IgD-negative memory B cell (primary cell): ENCODE results near the gene CTNNBL1. TPM values are rescaled to one million over a fixed set of nuclear protein-coding genes. Genes with fewer than 3 reads are reported as not detected.

Experiments
- H3K27ac Mint-ChIP-seq, 3 donors: one replicate each; pipeline ENCODE4 v1.8.0; 2020 to 2022; ENCODE audit warnings: mild to moderate bottlenecking in 3 of 3, mixed read lengths in 3 of 3, moderate library complexity in 1 of 3
- H3K27me3 Mint-ChIP-seq: one replicate; pipeline ENCODE4 v1.8.0; 2021; ENCODE audit warnings: mixed read lengths
- H3K36me3 Mint-ChIP-seq: one replicate; pipeline ENCODE4 v1.8.0; 2020; ENCODE audit warnings: mild to moderate bottlenecking, mixed read lengths
- H3K4me1 Mint-ChIP-seq, 3 donors: one replicate each; pipeline ENCODE4 v1.8.0; 2020 to 2022; ENCODE audit warnings: mixed read lengths in 3 of 3, mild to moderate bottlenecking in 1 of 3
- H3K4me3 Mint-ChIP-seq, 4 donors: one replicate each; pipeline ENCODE4 v1.8.0; 2020 to 2022; ENCODE audit warnings: mild to moderate bottlenecking in 4 of 4, mixed read lengths in 4 of 4, moderate library complexity in 3 of 4
- H3K9me3 Mint-ChIP-seq, 3 donors: one replicate each; pipeline ENCODE4 v1.8.0; 2020 to 2021; ENCODE audit warnings: mixed read lengths in 3 of 3, mild to moderate bottlenecking in 1 of 3
- polyA plus RNA-seq: library from polyadenylated mRNA; unstranded; fragments of 300-500 nt; fragmentation: Illumina TruSeq; gene quantifications from one replicate; pipeline ENCODE4 v1.2.3, GENCODE V29; 2021

Gene CTNNBL1
- polyA plus RNA-seq, 1 donor from 2014 or later: 119 TPM

DNA sequence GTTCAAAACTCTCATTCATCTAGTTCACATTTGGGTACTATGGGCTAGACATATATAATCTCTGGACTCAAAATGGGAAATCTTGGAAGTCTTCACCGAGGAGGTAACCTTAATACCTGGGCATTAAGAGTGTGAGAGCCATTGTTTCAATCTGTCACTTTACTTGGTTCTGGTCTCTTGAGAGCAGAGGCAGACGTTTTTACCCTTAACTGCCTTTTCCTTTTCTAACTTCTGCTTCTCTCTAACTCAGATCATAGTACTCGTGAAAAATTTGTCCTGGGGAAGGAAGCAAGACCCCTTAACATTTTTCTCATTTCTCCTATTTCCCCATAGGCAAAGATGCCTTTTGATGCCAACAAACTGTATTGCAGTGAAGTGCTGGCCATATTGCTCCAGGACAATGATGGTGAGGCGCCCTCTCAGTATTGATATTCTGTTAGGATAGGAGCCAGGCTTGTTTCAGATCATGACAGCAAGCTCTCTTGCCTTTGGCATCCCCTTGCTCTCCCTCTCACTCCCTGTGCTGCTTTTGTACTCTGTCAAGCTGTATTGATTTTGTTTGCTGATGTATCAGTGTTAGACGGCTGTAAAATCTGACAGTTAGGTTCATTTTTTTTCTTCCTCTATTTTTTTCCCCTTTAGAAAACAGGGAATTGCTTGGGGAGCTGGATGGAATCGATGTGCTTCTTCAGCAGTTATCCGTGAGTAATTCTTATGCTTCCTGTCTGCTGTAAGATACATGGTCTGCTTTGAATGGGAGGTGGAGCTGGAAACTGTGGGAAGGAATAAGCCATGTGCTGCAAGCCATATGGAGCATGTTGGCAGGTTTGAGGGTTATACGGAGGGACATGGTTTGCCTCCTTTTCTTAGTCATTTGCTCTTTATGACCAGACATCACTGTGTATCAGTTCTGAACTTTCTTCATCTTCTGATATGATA, 83.5 kb downstream of the CTNNBL1 start:
- H3K9me3 Mint-ChIP-seq: peaks cover 0 to 2% (median 0%) of the 10 kb centered on the region in 3 donors
- no peaks in the 10 kb centered on the region for H3K27me3 Mint-ChIP-seq
- H3K4me1 Mint-ChIP-seq: peaks cover 26 to 32% (median 32%) of the 10 kb centered on the region in 3 donors
- H3K36me3 Mint-ChIP-seq: peaks cover 3% of the 10 kb centered on the region
- peak overlapping the region; percentile 34 to 83 (median 59) for H3K4me3 Mint-ChIP-seq
- H3K27ac Mint-ChIP-seq: peak overlapping the region in 1 of 3 donors; percentile 7

DNA sequence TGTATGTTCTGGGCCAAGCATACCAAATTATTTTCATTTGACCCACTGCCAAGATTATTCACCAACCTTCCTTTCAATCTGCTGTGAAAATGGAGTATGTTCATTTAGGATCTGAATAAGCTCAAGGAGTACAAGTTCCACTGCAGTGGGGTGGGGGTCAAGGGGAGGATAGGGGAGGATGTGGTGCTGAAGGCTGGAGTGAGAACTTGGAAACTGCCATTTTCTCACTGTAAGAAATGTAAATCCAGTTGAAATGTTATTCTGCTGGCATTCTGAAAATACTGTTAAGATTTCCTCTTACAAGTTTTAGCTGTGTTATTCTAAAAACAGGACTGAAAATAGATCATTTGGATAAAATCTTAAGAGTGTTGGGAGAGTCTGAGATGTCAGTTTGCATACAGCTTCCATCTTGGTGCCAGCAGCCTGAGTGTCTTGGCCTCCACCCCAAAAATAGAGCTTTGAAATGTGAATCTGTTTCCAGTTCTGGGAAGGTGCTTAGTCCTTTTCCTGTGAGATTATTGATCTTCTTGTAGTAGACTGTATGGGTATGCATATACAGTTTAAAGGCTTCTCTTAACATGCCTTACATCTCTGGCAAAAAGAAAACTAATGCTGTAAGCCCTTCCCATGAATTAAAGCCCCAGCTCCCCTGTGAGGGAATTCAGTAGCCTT, 84.3 kb downstream of the CTNNBL1 start:
- Mint-ChIP-seq H3K27me3 (no peaks in the 10 kb centered on the region), H3K36me3 (peaks cover 4% of the 10 kb centered on the region), H3K9me3 (peaks cover 0 to 2% (median 0%) of the 10 kb centered on the region in 3 donors), H3K4me1 (peaks cover 26 to 32% (median 32%) of the 10 kb centered on the region in 3 donors), H3K27ac (peak overlapping the region in 1 of 3 donors; percentile 39), H3K4me3 (peak overlapping the region in 1 of 4 donors; percentile 76)

DNA sequence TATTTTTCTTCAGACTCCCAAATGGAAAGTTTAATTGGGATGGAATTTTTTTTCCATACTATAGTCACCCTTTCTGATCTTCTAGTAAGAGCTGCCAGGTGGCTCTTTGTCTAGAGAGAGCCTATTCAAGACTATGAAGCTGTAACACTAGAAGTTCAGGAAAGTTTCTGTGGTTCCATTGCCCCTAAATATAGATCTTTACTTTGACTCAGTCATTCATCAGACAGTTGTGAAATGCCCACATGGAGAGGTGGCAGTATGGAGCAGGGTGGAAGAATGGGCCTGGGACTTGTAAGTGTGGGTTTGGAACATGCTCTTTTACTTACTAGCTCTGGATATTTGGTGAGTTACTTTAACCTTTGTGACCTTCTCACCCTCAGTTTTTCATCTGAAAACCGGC, 87.8 kb downstream of the CTNNBL1 start:
- Mint-ChIP-seq H3K9me3 (no peaks in the 10 kb centered on the region), H3K4me1 (peaks cover 15 to 34% (median 21%) of the 10 kb centered on the region in 3 donors), H3K4me3 (no peak overlapping the region), H3K27ac (peak overlapping the region in 1 of 3 donors; percentile 78), H3K27me3 (no peaks in the 10 kb centered on the region), H3K36me3 (peaks cover 16% of the 10 kb centered on the region)

DNA sequence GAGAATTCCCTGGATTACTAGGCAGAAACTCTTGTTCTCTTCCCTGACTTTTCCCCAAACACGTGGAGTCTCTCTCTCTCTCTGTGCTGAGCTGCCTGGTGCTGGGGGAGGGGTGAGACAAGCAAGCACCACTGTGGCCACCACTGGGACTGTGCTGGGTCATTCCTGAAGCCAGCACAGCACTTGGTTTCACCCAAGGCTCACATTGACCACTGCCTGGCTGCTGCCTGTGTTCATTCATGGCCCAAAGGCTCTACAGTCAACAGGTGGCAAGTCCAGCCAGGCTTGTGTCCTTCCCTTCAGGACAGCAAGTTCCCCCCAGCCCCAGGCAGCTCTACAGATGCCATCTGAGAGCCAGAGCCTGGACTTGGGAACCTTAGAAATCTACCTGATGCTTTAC, 92.2 kb downstream of the CTNNBL1 start:
- H3K9me3 Mint-ChIP-seq: peaks cover 0 to 3% (median 0%) of the 10 kb centered on the region in 3 donors
- peaks cover 18% of the 10 kb centered on the region for H3K36me3 Mint-ChIP-seq
- peaks cover 18 to 43% (median 27%) of the 10 kb centered on the region in 3 donors for H3K4me1 Mint-ChIP-seq
- no peak overlapping the region for H3K4me3 Mint-ChIP-seq
- no peak overlapping the region for H3K27ac Mint-ChIP-seq
- no peaks in the 10 kb centered on the region for H3K27me3 Mint-ChIP-seq

DNA sequence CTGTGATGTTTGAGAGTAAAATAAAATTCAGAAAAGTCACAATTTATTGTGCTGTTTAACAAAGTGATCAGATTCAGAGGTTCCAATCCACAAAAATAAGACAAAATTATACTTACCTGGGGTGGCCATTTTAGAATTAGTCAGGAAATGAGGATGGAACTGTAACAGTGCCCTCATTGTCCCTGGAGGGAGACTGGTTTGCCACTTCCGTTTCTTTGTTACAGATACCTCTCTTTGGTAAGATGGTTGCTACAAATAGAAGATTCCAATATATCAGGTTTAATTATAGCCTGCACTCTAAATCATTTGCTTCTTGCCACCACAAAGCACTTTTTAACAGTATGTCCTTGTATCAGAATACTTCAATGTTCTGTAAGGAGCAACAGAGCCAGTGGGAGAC, 95.6 kb downstream of the CTNNBL1 start:
- peak overlapping the region in 2 of 4 donors; percentile 50 to 51 for H3K4me3 Mint-ChIP-seq
- H3K27me3 Mint-ChIP-seq: no peaks in the 10 kb centered on the region
- peaks cover 21 to 43% (median 23%) of the 10 kb centered on the region in 3 donors for H3K4me1 Mint-ChIP-seq
- H3K36me3 Mint-ChIP-seq: peaks cover 17% of the 10 kb centered on the region
- peak overlapping the region; percentile 15 to 80 (median 58) for H3K27ac Mint-ChIP-seq
- H3K9me3 Mint-ChIP-seq: peaks cover 0 to 5% (median 0%) of the 10 kb centered on the region in 3 donors

DNA sequence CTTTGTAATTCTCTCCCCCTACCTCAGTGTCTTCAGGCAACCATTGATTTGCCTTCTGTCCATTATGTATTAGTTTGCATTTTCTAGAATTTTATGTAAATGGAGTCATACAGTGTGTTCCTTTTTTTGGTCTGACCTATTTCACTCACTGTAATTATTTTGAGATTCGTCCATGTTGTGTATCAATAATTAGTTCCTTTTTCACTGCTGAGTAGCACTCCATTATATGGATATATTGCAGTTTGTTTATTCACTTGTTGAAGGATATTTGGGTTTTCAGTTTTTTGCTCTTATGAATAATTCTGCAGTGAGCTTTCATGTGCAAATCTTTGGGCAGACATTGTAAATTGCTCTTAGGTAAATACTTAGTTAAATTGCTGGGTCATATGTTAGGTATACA, 97.1 kb downstream of the CTNNBL1 start:
- peaks cover 16% of the 10 kb centered on the region for H3K36me3 Mint-ChIP-seq
- peak overlapping the region in 2 of 4 donors; percentile 11 to 49 for H3K4me3 Mint-ChIP-seq
- no peak overlapping the region for H3K27ac Mint-ChIP-seq
- H3K9me3 Mint-ChIP-seq: peaks cover 0 to 5% (median 0%) of the 10 kb centered on the region in 3 donors
- H3K4me1 Mint-ChIP-seq: peaks cover 23 to 34% (median 26%) of the 10 kb centered on the region in 3 donors
- H3K27me3 Mint-ChIP-seq: no peaks in the 10 kb centered on the region

DNA sequence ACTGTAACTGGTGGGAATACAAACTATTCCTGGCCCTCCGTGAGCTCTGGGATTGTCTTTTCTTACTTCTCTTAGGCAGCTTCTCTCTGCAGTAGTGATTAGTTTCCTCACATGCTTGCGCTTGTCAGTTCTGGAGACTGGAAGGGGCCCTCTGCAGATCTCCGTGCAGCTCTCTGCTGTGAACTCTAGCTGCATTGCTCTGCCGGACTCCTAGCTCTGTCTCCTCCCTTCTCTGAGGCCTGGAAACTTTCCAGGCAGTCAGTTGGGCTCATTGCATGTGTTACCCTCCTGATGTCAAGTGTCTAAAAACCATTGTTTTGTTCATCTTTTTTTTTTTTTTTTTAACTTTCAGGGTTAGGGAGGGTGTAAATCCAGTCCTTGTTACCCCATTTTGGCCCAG, 102.3 kb downstream of the CTNNBL1 start:
- no peaks in the 10 kb centered on the region for H3K27me3 Mint-ChIP-seq
- H3K4me3 Mint-ChIP-seq: no peak overlapping the region
- H3K36me3 Mint-ChIP-seq: peaks cover 18% of the 10 kb centered on the region
- H3K4me1 Mint-ChIP-seq: peaks cover under 1 to 14% (median 12%) of the 10 kb centered on the region in 3 donors
- no peak overlapping the region for H3K27ac Mint-ChIP-seq
- H3K9me3 Mint-ChIP-seq: peaks cover 0 to 1% (median 0%) of the 10 kb centered on the region in 3 donors

DNA sequence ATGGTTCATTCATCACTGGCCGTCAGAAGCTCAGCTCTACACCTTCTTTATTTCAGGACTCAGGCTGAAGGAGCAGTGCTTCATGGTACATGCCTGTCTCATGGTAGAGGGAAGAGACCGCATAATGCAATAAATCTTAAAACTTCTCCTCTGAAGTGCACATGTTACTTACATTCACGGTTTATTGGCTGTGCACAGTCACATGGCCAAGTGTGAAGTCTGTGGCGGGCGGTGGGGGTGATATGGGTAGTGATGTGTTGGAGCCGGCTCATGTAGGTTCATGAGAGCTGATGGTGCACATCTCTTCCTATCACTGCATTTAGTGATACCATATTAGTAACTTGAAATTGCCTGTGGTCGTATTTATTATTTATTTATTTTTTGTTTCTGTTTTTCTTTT, 102.9 kb downstream of the CTNNBL1 start:
- Mint-ChIP-seq H3K27me3 (no peaks in the 10 kb centered on the region), H3K4me1 (peaks cover 2 to 12% (median 11%) of the 10 kb centered on the region in 3 donors), H3K4me3 (no peak overlapping the region), H3K36me3 (peaks cover 16% of the 10 kb centered on the region), H3K27ac (no peak overlapping the region), H3K9me3 (no peaks in the 10 kb centered on the region)

DNA sequence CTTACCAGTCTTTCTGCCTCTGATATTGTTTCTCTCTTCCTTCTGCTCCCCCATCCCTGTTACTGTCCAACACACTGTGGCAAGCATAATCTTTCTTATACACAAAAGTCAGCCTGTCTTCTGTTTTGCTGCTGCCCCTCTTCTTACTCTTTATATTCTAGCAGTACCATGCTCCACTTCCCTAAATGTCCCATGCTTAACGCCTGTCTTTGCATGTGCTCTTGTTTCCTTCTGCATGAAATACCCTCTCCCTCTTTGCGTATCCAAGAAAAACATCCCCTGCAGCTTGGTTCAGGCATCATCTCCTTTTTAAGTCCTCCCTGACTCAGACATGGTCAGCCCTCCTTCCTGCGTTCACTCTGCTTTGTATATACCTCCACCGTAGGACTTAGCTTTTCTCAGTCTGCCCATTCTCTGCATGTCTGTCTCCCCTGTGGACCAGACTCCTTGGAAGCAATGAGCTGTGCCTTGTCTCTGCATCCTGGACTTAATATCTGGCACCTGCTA, 103.9 kb downstream of the CTNNBL1 start:
- Mint-ChIP-seq H3K4me1 (peaks cover 9 to 15% (median 15%) of the 10 kb centered on the region in 3 donors), H3K4me3 (no peak overlapping the region), H3K27ac (peak overlapping the region in 1 of 3 donors; percentile 71), H3K36me3 (peaks cover 13% of the 10 kb centered on the region), H3K9me3 (no peaks in the 10 kb centered on the region), H3K27me3 (no peaks in the 10 kb centered on the region)

DNA sequence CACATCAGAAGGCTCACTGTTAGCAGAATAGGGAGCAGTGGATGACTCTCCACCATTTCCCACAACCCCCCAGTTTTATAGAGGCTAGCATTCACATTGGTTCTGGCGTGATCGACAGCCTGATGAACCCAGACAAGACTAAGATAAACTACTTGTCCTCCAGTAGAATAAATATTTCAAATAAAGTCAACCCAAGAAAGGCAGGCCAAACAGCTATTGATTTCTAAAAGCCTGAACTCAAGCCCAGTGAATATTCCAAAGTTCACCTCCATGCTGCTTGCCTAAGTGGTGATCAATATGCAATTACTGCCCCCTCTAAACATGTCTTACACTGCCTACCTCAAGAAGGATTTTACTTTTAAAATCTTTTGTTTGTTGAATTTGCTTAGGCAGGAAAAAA, 104.5 kb downstream of the CTNNBL1 start:
- no peaks in the 10 kb centered on the region for H3K27me3 Mint-ChIP-seq
- no peaks in the 10 kb centered on the region for H3K9me3 Mint-ChIP-seq
- peaks cover 15 to 21% (median 21%) of the 10 kb centered on the region in 3 donors for H3K4me1 Mint-ChIP-seq
- no peak overlapping the region for H3K4me3 Mint-ChIP-seq
- peaks cover 13% of the 10 kb centered on the region for H3K36me3 Mint-ChIP-seq
- no peak overlapping the region for H3K27ac Mint-ChIP-seq

DNA sequence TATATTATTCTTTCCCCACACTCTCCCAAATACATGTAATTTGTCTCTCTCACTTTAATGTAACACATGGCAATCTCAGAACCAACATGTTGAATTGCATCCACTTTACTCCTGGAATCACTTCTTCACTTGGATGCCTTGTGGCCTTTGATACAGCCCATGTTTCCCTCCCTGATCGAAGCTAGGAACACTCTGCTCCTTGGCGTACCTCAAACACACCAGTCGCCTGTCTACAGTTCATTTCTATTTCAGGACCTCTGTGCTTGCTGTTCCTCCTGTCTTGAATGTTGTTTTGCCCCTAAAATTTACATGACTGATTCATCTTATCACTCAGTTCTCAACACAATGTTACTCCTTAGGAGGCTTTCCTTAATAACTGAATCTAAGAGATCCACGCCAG, 106.8 kb downstream of the CTNNBL1 start:
- H3K36me3 Mint-ChIP-seq: peaks cover 10% of the 10 kb centered on the region
- H3K9me3 Mint-ChIP-seq: no peaks in the 10 kb centered on the region
- no peaks in the 10 kb centered on the region for H3K27me3 Mint-ChIP-seq
- H3K27ac Mint-ChIP-seq: no peak overlapping the region
- H3K4me1 Mint-ChIP-seq: peaks cover 33 to 36% (median 35%) of the 10 kb centered on the region in 3 donors
- no peak overlapping the region for H3K4me3 Mint-ChIP-seq

DNA sequence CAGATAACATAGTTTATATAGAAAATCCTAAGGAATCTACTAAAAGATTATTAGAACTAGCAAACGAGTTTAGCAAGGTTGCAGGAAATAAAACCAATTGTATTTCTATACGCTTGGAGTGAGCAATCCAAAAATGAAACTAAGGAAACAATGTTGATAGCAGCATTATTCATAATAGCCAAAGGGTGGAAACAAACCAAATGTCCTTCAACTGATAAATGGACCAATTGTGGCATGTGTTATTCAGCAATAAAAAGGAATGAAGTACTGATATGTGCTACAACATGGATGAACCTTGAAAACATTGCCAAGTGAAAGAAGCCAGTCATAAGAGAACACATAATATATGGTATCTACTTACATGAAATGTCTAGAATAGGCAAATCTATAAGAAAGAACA, 108.1 kb downstream of the CTNNBL1 start:
- Mint-ChIP-seq H3K4me3 (peak overlapping the region in 1 of 4 donors; percentile 74), H3K9me3 (no peaks in the 10 kb centered on the region), H3K27me3 (no peaks in the 10 kb centered on the region), H3K36me3 (peaks cover 15% of the 10 kb centered on the region), H3K4me1 (peaks cover 38 to 47% (median 43%) of the 10 kb centered on the region in 3 donors), H3K27ac (peak overlapping the region in 1 of 3 donors; percentile 45)

DNA sequence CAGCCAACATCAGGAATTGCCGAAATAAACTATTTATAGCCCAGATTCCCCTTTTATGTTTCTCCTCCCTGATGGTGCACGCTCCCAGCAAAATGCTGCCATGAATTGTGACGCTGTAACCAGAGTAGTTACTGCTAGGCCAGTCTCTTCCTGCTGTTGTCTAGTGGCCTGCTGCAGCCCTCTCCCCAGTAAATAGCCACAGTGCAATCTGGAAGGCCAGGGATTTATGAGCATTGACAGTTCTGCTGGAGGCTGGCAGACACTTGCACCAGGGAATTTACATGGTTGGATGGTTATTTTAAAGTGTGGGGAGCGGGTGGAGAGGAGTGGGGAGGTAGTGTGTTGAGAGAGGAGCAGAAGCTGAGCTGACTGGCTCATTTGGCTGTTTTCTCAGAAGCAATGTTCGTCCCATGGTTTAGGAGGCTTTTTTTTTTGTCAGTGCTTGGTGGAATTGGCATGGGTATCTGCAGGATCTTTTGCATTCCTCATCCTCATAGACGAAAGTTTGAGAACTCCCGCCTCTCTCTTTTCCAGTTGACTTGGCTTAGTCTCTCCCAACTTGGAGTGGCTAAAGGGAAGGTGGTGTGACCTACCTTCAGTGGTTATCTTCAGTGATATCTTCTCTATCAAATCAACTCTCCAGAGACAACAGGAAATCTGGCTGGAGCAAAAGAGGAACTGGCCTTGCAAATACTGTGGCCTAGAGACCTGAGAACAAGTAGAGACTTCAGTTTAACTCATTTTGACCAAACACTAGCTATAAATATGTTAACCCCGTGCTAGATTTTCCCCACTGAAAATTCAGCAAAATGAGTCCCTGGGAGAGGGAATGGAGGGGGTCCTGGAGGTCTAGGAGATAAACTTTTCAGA, 109.8 kb downstream of the CTNNBL1 start:
- Mint-ChIP-seq H3K27ac (peak overlapping the region; percentile 85 to 96 (median 95)), H3K4me1 (peaks cover 52 to 63% (median 58%) of the 10 kb centered on the region in 3 donors), H3K36me3 (peaks cover 8% of the 10 kb centered on the region), H3K9me3 (no peaks in the 10 kb centered on the region), H3K4me3 (peak overlapping the region; percentile 76 to 96 (median 82)), H3K27me3 (no peaks in the 10 kb centered on the region)
